Measurements from ENCODE around the gene ARHGDIB.

Gene ARHGDIB

GRCh38 chr12:14961466-14962152 lies at the start of gene ARHGDIB:
TSS of gene ARHGDIB (minus strand) at chr12:14961601. CDS start at chr12:14950712, 10,889 bp downstream.
- no peak for DNase-seq (ENCODE audit: low read depth, low spot score)

DNA sequence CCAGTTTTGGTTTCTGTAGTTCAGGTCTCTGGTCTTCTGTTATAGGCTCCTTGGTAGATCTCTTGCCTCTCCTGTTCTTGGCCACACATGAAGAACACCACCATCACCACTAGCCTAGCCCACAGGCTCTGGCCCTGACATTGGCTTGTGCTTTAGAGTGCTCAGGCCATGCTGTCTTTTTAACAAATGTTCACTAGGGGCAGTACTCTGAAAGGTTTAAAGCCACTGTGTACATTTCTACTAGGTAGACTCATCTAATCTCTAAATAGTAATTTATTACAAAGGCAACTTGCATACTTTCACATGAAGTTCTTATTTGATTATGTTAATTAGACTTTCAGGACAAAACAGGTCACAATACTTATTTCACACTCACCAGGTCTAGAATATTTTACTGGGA lies 49.8 kb upstream of the ARHGDIB start:
- no peak for DNase-seq (ENCODE audit: low read depth, low spot score)

GRCh38 chr12:15007551-15007950 lies 46.1 kb upstream of the ARHGDIB start:
- DNase-seq (ENCODE audit: low read depth, low spot score) = no peak

GRCh38 chr12:15005064-15005463 lies 43.7 kb upstream of the ARHGDIB start:
- DNase-seq (ENCODE audit: low read depth, low spot score) = no peak

- no peak for DNase-seq (ENCODE audit: low read depth, low spot score)
Measured at GRCh38 chr12:15004421-15004820, 43.0 kb upstream of the ARHGDIB start.

GRCh38 chr12:15001733-15002382 lies 40.5 kb upstream of the ARHGDIB start:
- DNase-seq (ENCODE audit: low read depth, low spot score) = peak; percentile 34

DNA sequence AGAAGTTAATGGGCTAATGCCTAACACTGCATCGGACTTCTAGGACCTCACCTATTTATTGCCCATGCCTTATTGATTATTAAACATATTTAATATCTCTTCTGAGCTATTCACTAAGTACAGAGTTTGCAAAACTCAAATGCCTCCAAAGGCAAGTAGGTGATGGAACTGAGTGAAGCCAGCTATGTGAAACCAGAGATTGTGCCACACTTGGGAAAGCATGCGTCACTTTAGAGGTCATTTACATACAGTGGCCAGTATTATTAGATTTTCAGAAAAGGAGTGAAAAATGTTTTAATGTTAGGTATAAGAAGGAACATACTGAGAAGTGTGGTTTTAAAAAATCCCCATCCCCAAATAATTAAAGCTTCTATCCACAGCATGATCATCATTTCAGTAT lies 39.2 kb upstream of the ARHGDIB start:
- DNase-seq (ENCODE audit: low read depth, low spot score) = no peak

- DNase-seq (ENCODE audit: low read depth, low spot score) = no peak
Measured at GRCh38 chr12:14999695-15000365, 38.4 kb upstream of the ARHGDIB start.

DNA sequence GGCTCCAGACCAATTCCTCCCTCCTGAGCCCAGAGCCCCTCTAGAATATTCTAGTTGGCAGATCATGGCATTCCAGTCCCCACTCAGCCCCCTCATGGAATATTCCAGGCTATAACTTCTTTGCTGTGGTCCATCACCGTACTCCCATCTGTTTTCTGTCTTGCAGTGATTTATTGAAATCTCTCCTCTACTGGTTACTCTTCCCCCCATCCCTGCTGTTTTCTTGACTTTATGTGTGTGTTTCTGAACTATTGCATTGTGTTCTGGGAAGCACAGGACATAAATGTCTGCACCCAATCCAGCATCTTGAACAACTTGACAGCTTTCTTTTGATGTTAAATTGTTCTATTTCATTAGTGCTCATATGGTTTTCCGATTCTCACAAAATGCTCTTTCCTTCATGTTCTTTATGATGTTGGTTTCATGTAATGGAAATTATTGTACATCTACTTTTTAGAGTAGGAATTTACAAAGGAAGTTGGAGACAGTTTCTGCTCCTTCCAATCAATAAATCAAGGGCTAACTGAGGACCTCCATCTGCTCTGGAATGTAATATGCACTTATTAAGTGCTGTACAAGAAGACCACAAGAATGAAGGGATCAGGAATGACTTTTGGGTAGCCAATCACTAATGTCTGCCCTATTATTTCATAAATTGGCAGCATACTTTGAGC lies 37.8 kb upstream of the ARHGDIB start:
- no peak for DNase-seq (ENCODE audit: low read depth, low spot score)

DNA sequence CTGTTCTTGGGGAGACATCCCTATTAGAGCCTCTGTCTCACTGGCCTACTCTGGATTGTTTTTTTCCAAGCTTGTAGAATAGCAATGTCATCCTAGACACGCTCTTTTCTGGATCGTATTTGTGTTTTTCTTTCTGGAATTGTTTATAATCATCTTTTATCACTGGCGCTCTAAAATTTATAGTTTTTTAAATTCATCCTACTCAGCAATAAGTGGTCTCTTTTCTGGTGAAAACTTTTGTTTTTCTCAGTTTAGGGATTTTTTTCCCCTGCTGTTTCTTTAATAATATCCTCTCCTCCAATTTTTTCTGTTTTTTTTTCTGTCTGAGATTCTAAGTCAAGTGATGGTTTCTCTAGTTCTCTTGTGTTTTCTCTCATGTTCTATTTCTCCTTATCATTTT lies 36.6 kb upstream of the ARHGDIB start:
- no peak for DNase-seq (ENCODE audit: low read depth, low spot score)

GRCh38 chr12:14995583-14996425 lies 34.4 kb upstream of the ARHGDIB start:
- DNase-seq (ENCODE audit: low read depth, low spot score) = no peak

GRCh38 chr12:14994610-14995009 lies 33.2 kb upstream of the ARHGDIB start:
- no peak for DNase-seq (ENCODE audit: low read depth, low spot score)

- DNase-seq (ENCODE audit: low read depth, low spot score) = peak; percentile 21
Measured at GRCh38 chr12:14993537-14994266, 32.3 kb upstream of the ARHGDIB start.

DNA sequence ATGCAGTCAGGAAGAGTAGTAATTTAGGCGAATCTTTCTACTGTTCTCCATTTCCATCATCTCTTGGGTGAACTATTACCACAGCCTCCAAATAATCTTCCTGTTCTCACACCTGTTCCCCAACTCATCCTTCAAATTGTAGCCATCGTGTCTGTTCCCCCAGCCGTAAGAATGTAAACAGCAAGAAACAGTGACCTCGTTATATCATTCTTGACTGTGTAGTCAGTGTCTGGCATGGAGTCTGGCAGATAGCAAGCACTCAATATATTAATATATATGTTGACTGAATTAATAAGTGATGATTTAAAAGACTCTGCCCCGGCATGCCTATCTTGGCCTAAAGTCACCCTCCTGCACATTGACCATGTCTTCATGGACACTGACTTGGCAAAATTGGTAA lies 31.7 kb upstream of the ARHGDIB start:
- DNase-seq (ENCODE audit: low read depth, low spot score) = no peak

GRCh38 chr12:14992673-14993072 lies 31.3 kb upstream of the ARHGDIB start:
- DNase-seq (ENCODE audit: low read depth, low spot score) = no peak

- DNase-seq (ENCODE audit: low read depth, low spot score) = no peak
Measured at GRCh38 chr12:14991069-14991468, 29.7 kb upstream of the ARHGDIB start.

GRCh38 chr12:14989790-14990189 lies 28.4 kb upstream of the ARHGDIB start:
- DNase-seq (ENCODE audit: low read depth, low spot score) = no peak

GRCh38 chr12:14988035-14988434 lies 26.6 kb upstream of the ARHGDIB start:
- DNase-seq (ENCODE audit: low read depth, low spot score) = no peak

DNA sequence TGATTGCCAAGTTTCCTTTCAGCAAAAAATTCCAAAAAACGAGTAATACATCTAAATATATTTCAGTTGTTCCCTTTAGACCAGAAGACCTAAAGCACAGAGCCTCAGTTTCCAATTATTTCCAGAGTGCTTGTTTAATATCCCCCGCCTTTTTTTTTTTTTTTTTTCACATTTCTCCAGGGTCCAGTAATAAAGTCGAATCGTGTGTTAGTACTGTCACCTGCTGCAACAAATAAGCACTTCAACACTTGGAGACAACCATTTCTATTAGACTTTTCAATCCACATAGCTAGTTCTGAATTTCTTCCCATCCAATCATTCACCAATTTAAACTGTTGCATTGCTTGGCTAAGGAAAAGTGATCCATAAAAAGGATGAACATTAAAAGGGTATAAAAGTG lies 25.0 kb upstream of the ARHGDIB start:
- no peak for DNase-seq (ENCODE audit: low read depth, low spot score)

DNA sequence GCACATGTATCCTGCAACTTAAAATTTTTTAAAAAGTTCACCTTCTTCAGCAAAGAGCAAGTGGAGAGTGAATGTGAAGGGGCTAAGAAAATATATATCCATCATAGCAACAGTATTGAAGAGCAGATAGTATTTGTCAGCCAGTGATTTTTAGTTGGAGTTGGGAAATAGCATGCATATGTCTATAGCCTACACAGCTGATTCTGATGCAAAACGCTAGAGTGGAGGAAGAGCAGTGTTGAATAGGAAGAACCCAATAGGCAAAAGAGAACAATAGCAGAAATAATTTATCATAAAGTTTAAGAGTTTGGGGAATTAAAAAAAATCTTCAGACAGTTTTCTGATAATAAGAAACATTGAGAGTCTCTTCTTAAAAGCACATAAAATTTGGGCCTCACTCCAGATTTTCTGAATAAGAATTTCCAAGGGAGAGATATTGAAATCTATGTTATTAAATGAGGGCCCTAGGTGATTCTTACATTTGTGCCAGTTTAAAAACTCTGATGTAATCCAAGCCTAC lies 23.4 kb upstream of the ARHGDIB start:
- DNase-seq (ENCODE audit: low read depth, low spot score) = no peak
